Activated naive CD8-positive, alpha-beta T cell (primary cell): Measurements from ENCODE around the gene ZNF816.
A peak's percentile ranks its signal among the peaks of the same experiment; 100 is the strongest.
"Not testable (repeated sequence)": the region's sequence is repeated elsewhere in the genome, so short reads cannot be mapped to it uniquely, and the experiment has no call there.

Experiments used
- H3K27ac Mint-ChIP-seq: one replicate; pipeline ENCODE4 v1.8.0; 2021; ENCODE audit warnings: mixed read lengths
- H3K27me3 Mint-ChIP-seq: one replicate; pipeline ENCODE4 v1.8.0; 2021; ENCODE audit warnings: mixed read lengths
- H3K36me3 Mint-ChIP-seq: one replicate; pipeline ENCODE4 v1.8.0; 2021; ENCODE audit warnings: mixed read lengths
- H3K4me1 Mint-ChIP-seq: one replicate; pipeline ENCODE4 v1.8.0; 2021; ENCODE audit warnings: low read depth, mixed read lengths
- H3K4me3 Mint-ChIP-seq: one replicate; pipeline ENCODE4 v1.8.0; 2021; ENCODE audit warnings: mild to moderate bottlenecking, mixed read lengths
- H3K9me3 Mint-ChIP-seq: one replicate; pipeline ENCODE4 v1.8.0; 2021; ENCODE audit warnings: low read depth, mixed read lengths

The ZNF816 gene

GRCh38 chr19:52923778-52924593 is 38.7 kb downstream of the ZNF816 start:
- Mint-ChIP-seq H3K4me3 (peak overlapping the region; percentile 92), H3K27ac (no peak overlapping the region), H3K36me3 (peaks cover 16% of the 10 kb centered on the region), H3K4me1 (peaks cover 25% of the 10 kb centered on the region), H3K9me3 (peaks cover 1% of the 10 kb centered on the region), H3K27me3 (no peaks in the 10 kb centered on the region)

- H3K36me3 Mint-ChIP-seq: peaks cover 9% of the 10 kb centered on the region
- peak within 1 kb of the TSS; percentile 92 for H3K4me3 Mint-ChIP-seq
- H3K27me3 Mint-ChIP-seq: no peaks in the 10 kb centered on the region
- peaks cover 25% of the 10 kb centered on the region for H3K4me1 Mint-ChIP-seq
- H3K9me3 Mint-ChIP-seq: no peaks in the 10 kb centered on the region
- peak within 1 kb of the TSS; percentile 83 for H3K27ac Mint-ChIP-seq
Observed at GRCh38 chr19:52922841-52923777, 39.6 kb downstream of the ZNF816 start, which contains the start of gene ZNF888. ZNF888 (minus strand) TSS chr19:52923428; CDS start chr19:52917873, 5,555 bp downstream.

DNA sequence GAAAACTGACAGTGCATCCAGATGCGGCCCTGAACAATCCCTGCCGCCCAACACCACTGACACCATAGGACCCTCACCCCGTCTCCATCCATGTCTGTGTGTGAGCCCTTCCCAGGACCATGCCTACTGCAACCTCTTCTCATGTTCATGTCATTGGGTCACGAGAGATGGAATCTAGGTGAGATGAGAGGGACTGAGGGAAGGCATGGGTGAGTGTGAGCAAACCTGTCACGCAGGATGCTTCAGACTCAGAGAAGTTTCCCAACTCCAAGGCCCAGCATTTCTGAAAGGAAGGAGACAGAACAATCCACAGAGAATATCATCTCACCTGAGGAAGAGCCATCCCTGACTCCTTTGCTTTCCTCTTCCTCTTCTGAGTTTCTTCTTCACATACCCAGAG is 45.1 kb downstream of the ZNF816 start:
- H3K36me3 Mint-ChIP-seq: peaks cover 38% of the 10 kb centered on the region
- H3K27ac Mint-ChIP-seq: no peak overlapping the region
- no peak overlapping the region for H3K4me3 Mint-ChIP-seq
- no peaks in the 10 kb centered on the region for H3K27me3 Mint-ChIP-seq
- peaks cover 8% of the 10 kb centered on the region for H3K9me3 Mint-ChIP-seq
- H3K4me1 Mint-ChIP-seq: peaks cover 13% of the 10 kb centered on the region

GRCh38 chr19:52910648-52911047 is 52.0 kb downstream of the ZNF816 start:
- no peaks in the 10 kb centered on the region for H3K4me1 Mint-ChIP-seq
- peaks cover 39% of the 10 kb centered on the region for H3K9me3 Mint-ChIP-seq
- H3K36me3 Mint-ChIP-seq: peaks cover 52% of the 10 kb centered on the region
- no peaks in the 10 kb centered on the region for H3K27me3 Mint-ChIP-seq
- no peak overlapping the region for H3K27ac Mint-ChIP-seq
- no peak overlapping the region for H3K4me3 Mint-ChIP-seq

GRCh38 chr19:52904052-52904780 is 58.5 kb downstream of the ZNF816 start:
- H3K4me3 Mint-ChIP-seq, H3K4me1 Mint-ChIP-seq, H3K27me3 Mint-ChIP-seq, H3K27ac Mint-ChIP-seq: not testable (repeated sequence)
- Mint-ChIP-seq H3K36me3 (peaks cover 36% of the 10 kb centered on the region), H3K9me3 (peaks cover 29% of the 10 kb centered on the region)

DNA sequence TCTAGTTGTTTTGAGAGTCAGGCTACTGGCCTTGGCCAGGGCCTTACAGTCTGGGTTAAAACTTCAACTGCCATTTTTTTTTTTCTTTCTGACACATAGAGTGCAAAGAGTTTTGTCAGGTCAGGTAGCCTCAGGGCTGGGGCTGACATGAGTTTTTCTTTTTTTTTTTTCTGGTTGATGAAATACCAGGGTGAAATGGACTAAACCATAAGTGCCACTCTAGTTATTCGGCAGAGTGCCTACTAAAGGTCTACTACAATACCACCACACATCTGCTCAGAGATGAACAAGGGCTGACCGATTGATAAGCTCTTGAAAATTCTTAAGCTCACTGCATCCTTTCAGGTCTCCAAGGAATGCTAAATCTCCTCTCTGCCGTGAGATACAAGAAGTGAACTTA is 60.8 kb downstream of the ZNF816 start:
- Mint-ChIP-seq H3K9me3 (peaks cover 23% of the 10 kb centered on the region), H3K27me3 (no peaks in the 10 kb centered on the region), H3K27ac (no peak overlapping the region), H3K4me1 (peaks cover 6% of the 10 kb centered on the region), H3K4me3 (no peak overlapping the region), H3K36me3 (peaks cover 22% of the 10 kb centered on the region)
